ENCODE measurements around the gene CLDN9. TPM values are rescaled to one million over a fixed set of nuclear protein-coding genes. Genes with fewer than 3 reads are reported as not detected.

Gene CLDN9
- total and polyA plus RNA-seq, 9 of the 15 experiments (the other 6 are each of a cell fraction or from before 2014, with no cell fraction given) = 0.12 to 0.44 (median 0.22) TPM; not detected in 4

DNA sequence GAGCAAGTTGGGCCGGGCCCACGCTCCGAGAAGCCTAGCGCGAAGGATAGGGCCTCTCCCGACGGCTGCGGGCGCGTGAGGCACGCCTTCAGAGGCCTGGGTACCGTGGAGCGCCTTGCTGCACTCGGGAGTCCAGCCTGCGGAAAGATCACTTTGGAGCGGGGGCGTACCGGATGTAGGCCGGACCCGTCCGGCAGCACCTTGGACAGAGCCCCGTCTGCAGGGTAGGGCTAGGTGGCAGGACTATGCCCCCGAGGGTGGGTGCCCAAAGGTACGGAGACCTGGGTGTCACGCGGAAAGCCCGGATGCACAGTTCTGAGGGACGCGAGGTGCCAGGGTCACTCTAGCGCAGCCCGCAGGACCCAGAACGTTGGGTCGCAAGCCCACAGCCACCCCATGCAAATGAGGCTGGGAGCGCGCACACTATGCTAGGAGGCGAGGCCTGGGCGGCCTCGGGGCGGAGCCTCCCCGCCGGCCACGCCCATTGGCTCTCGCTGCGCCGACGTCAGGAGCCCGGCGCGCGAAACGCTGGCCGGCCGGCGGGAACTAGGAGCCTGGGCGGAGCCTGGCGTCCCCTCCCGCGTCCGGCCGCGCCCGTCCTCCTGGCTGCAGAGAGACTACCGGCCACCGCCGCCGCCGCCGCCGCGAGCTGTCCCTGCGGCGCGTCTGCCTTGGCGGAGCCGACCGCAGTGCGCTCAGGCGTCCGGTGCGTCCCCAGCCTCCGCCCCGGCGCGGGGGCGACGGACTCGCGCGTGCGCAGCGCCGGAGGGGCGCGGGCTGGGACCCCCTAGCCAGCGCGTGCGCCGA, 43.8 kb upstream of the CLDN9 start, which contains the start of gene PAQR4 (continued):
- no peak for TF ChIP-seq ZFP30 (CRISPR knock-in tag; IDR thresholded peaks at IDR 0.05; ENCODE audit: borderline replicate concordance)
- TF ChIP-seq ZNF174 (CRISPR knock-in tag; IDR thresholded peaks at IDR 0.05) = no peak
- no peak for TF ChIP-seq GABPB2 (CRISPR knock-in tag; conservative IDR thresholded peaks at IDR 0.05)
- 0 out of 2 replicates have a peak, but pooled peaks have one; percentile 25 for TF ChIP-seq ZNF165 (CRISPR knock-in tag; IDR thresholded peaks at IDR 0.05; ENCODE audit: borderline replicate concordance)
- no peak for TF ChIP-seq COPS2 (conservative IDR thresholded peaks at IDR 0.05)
- no peak for TF ChIP-seq ELF1 (tag; IDR thresholded peaks at IDR 0.05)
- TF ChIP-seq ZBTB11 (CRISPR knock-in tag; IDR thresholded peaks at IDR 0.05) = peak in 2 of 3 experiments; percentile 54 to 89; a peak in 4 of 6 replicates
- TF ChIP-seq ZNF23 (CRISPR knock-in tag; IDR thresholded peaks at IDR 0.05) = no peak
- no peak for TF ChIP-seq BCL6 (CRISPR knock-in tag; IDR thresholded peaks at IDR 0.05)
- no peak; the same call in 1 of the 2 replicates for TF ChIP-seq ERF (CRISPR knock-in tag; IDR thresholded peaks at IDR 0.05)
- TF ChIP-seq SIN3B (IDR thresholded peaks at IDR 0.05; ENCODE audit: low read depth) = peak; percentile 49; the same call in 1 of the 2 replicates
- TF ChIP-seq GTF2A2 (tag; IDR thresholded peaks at IDR 0.05) = no peak
- no peak for TF ChIP-seq SIRT6 (IDR thresholded peaks at IDR 0.05; ENCODE audit: low read depth, low read length)
- TF ChIP-seq NBN (IDR thresholded peaks at IDR 0.05; ENCODE audit: low read depth) = 0 out of 2 replicates have a peak, but pooled peaks have one; percentile 57
- no peak for TF ChIP-seq PHTF2 (CRISPR knock-in tag; IDR thresholded peaks at IDR 0.05)
- no peak for TF ChIP-seq CAMTA2 (CRISPR knock-in tag; conservative IDR thresholded peaks at IDR 0.05)
- TF ChIP-seq NONO (IDR thresholded peaks at IDR 0.05; ENCODE audit: low read depth in 2 of 2, low read length in 1 of 2) = peak in 1 of 2 experiments; percentile 67; a peak in 2 of 4 replicates
- TF ChIP-seq, protein P1, sequence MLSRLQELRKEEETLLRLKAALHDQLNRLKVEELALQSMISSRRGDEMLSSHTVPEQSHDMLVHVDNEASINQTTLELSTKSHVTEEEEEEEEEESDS (CRISPR knock-in tag; IDR thresholded peaks at IDR 0.05) = no peak
- TF ChIP-seq ZNF589 (CRISPR knock-in tag; IDR thresholded peaks at IDR 0.05; ENCODE audit: low read depth) = no peak
- peak; percentile 44 for TF ChIP-seq KLF1 (tag; IDR thresholded peaks at IDR 0.05)
- TF ChIP-seq ILK (tag; IDR thresholded peaks at IDR 0.05; ENCODE audit: borderline replicate concordance, low read depth) = no peak
- TF ChIP-seq TCFL5 (CRISPR knock-in tag; conservative IDR thresholded peaks at IDR 0.05) = no peak
- no peak for TF ChIP-seq ZNF253 (CRISPR knock-in tag; conservative IDR thresholded peaks at IDR 0.05)
- TF ChIP-seq ZNF766 (CRISPR knock-in tag; conservative IDR thresholded peaks at IDR 0.05) = peak; percentile 75; the same call in 1 of the 2 replicates
- TF ChIP-seq JUNB (CRISPR knock-in tag; conservative IDR thresholded peaks at IDR 0.05) = no peak
- TF ChIP-seq RBM22 (IDR thresholded peaks at IDR 0.05; ENCODE audit: low read depth, low read length, poor library complexity, severe bottlenecking) = peak; percentile 49
- no peak for TF ChIP-seq ZNF77 (CRISPR knock-in tag; IDR thresholded peaks at IDR 0.05)
